Measurements from ENCODE around the gene HIPK1. TPM values are rescaled to one million over a fixed set of nuclear protein-coding genes. Genes with fewer than 3 reads are reported as not detected.
A peak's percentile ranks its signal among the peaks of the same experiment; 100 is the strongest.
"Not testable (repeated sequence)": the region's sequence is repeated elsewhere in the genome, so short reads cannot be mapped to it uniquely, and the experiment has no call there.

The HIPK1 gene
- total RNA-seq, 1 donor from 2014 or later: 28.9 TPM

GRCh38 chr1:114010433-114011184 lies 81.5 kb downstream of the HIPK1 start:
- no peak for DNase-seq (ENCODE audit: low spot score)

- no peak for DNase-seq (ENCODE audit: low spot score)
Measured at GRCh38 chr1:114011796-114012195, 82.7 kb downstream of the HIPK1 start.

GRCh38 chr1:114015075-114015474 lies 86.0 kb downstream of the HIPK1 start:
- DNase-seq (ENCODE audit: low spot score): no peak

GRCh38 chr1:114019724-114020123 lies 90.6 kb downstream of the HIPK1 start:
- DNase-seq (ENCODE audit: low spot score): not testable (repeated sequence)

GRCh38 chr1:114021665-114022099 lies 92.6 kb downstream of the HIPK1 start:
- no peak for DNase-seq (ENCODE audit: low spot score)

- DNase-seq (ENCODE audit: low spot score): no peak
Measured at GRCh38 chr1:114022877-114023276, 93.8 kb downstream of the HIPK1 start.

GRCh38 chr1:114023377-114023776 lies 94.3 kb downstream of the HIPK1 start:
- no peak for DNase-seq (ENCODE audit: low spot score)

GRCh38 chr1:114024049-114024448 lies 94.9 kb downstream of the HIPK1 start:
- peak; percentile 87 for DNase-seq (ENCODE audit: low spot score)

GRCh38 chr1:114025609-114026401 lies 96.7 kb downstream of the HIPK1 start:
- DNase-seq (ENCODE audit: low spot score): no peak

- no peak for DNase-seq (ENCODE audit: low spot score)
Measured at GRCh38 chr1:114026797-114027196, 97.7 kb downstream of the HIPK1 start.

Other genes with a start within 250 kb of the HIPK1 start
- 29.4 TPM for gene PHTF1, start 169.8 kb upstream of the HIPK1 start, total RNA-seq (ENCODE audit: insufficient read depth, low replicate concordance)
- gene RSBN1, start 116.8 kb upstream of the HIPK1 start, total RNA-seq (ENCODE audit: insufficient read depth, low replicate concordance): 25.3 TPM
- 3.1 TPM for gene PTPN22, start 57.6 kb upstream of the HIPK1 start, total RNA-seq (ENCODE audit: insufficient read depth, low replicate concordance)
- gene BCL2L15, start 41.7 kb upstream of the HIPK1 start, total RNA-seq (ENCODE audit: insufficient read depth, low replicate concordance): 3.6 TPM
- 25.8 TPM for gene AP4B1, start 24.5 kb upstream of the HIPK1 start, total RNA-seq (ENCODE audit: insufficient read depth, low replicate concordance)
- 9.6 TPM for gene DCLRE1B, start 24.0 kb upstream of the HIPK1 start, total RNA-seq (ENCODE audit: insufficient read depth, low replicate concordance)
- gene OLFML3, start 50.1 kb downstream of the HIPK1 start, total RNA-seq (ENCODE audit: insufficient read depth, low replicate concordance): 370 TPM
- 0.96 TPM for gene SYT6, start 224.5 kb downstream of the HIPK1 start, total RNA-seq (ENCODE audit: insufficient read depth, low replicate concordance)